OCI-LY1 (cell line): Measurements from ENCODE around the gene RCBTB1.

Experiments
- H2AFZ ChIP-seq: fragments of 200-600 bp; sonication (generic), shearing (Covaris generic); 2 replicates; pipeline ENCODE4 v1.6.0; 2014; ENCODE audit warnings: antibody characterized with exemption, mild to moderate bottlenecking, low read length
- H3F3A ChIP-seq: fragments of 200-600 bp; sonication (generic), shearing (Covaris generic); 2 replicates; pipeline ENCODE4 v1.6.0; 2014; ENCODE audit warnings: mild to moderate bottlenecking, antibody characterized with exemption, low read length, moderate library complexity; ENCODE audit not compliant: insufficient read depth
- H3K27ac ChIP-seq: fragments of 200-600 bp; sonication (generic); 2 replicates; pipeline ENCODE4 v1.5.1; 2014; ENCODE audit warnings: low read length, mixed run types, mild to moderate bottlenecking, low read depth; ENCODE audit not compliant: poor library complexity, severe bottlenecking
- H3K27me3 ChIP-seq: fragments of 200-600 bp; sonication (generic); 2 replicates; pipeline ENCODE4 v1.6.0; 2014; ENCODE audit warnings: antibody characterized with exemption, mild to moderate bottlenecking, low read length, moderate library complexity; ENCODE audit not compliant: insufficient read depth
- H3K36me3 ChIP-seq: fragments of 200-600 bp; sonication (generic); 2 replicates; pipeline ENCODE4 v1.6.1; 2014; ENCODE audit warnings: mild to moderate bottlenecking, antibody characterized with exemption, low read length, moderate library complexity, mixed read lengths; ENCODE audit not compliant: insufficient read depth
- H3K4me1 ChIP-seq: fragments of 200-600 bp; sonication (generic); 2 replicates; pipeline ENCODE4 v1.5.1; 2014; ENCODE audit warnings: mild to moderate bottlenecking, low read length, moderate library complexity; ENCODE audit not compliant: insufficient read depth, severe bottlenecking
- H3K4me2 ChIP-seq: fragments of 200-600 bp; sonication (generic), shearing (Covaris generic); 2 replicates; pipeline ENCODE4 v1.6.1; 2014; ENCODE audit warnings: low read length
- H3K4me3 ChIP-seq: fragments of 200-600 bp; sonication (generic); 2 replicates; pipeline ENCODE4 v1.5.1; 2014; ENCODE audit warnings: low read length, low read depth, mild to moderate bottlenecking, mixed read lengths; ENCODE audit not compliant: poor library complexity, severe bottlenecking
- H3K79me2 ChIP-seq: fragments of 200-600 bp; shearing (Covaris generic); 2 replicates; pipeline ENCODE4 v1.6.1; 2016; ENCODE audit warnings: mixed run types, low read length, mixed read lengths; ENCODE audit not compliant: insufficient read depth
- H3K9ac ChIP-seq: fragments of 200-600 bp; sonication (generic), shearing (Covaris generic); 2 replicates; pipeline ENCODE4 v1.6.1; 2014; ENCODE audit warnings: mild to moderate bottlenecking, low read length, mixed read lengths
- H3K9me2 ChIP-seq: fragments of 200-600 bp; sonication (generic), shearing (Covaris generic); 2 replicates; pipeline ENCODE4 v1.6.1; 2014; ENCODE audit warnings: low read depth, mild to moderate bottlenecking, low read length, mixed read lengths
- H3K9me3 ChIP-seq: fragments of 200-600 bp; shearing (Covaris generic); 2 replicates; pipeline ENCODE4 v1.6.1; 2014; ENCODE audit warnings: low read length, mixed read lengths
- H4K20me1 ChIP-seq: fragments of 200-600 bp; sonication (generic), shearing (Covaris generic); 2 replicates; pipeline ENCODE4 v1.6.0; 2016; ENCODE audit warnings: mild to moderate bottlenecking, low read length; ENCODE audit not compliant: insufficient read depth
- CTCF ChIP-seq: fragments of 200-600 bp; sonication (generic), shearing (Covaris generic); IDR thresholded peaks from 2 replicates; pipeline ENCODE4 v1.5.1; 2017; ENCODE audit warnings: mild to moderate bottlenecking, antibody characterized with exemption, low read length, moderate library complexity, mixed read lengths
- EZH2 ChIP-seq: fragments of 200-600 bp; sonication (generic), shearing (Covaris generic); IDR thresholded peaks from 2 replicates; pipeline ENCODE4 v1.8.0; 2017; ENCODE audit warnings: borderline replicate concordance, mixed run types, mild to moderate bottlenecking, antibody characterized with exemption, low read length, moderate library complexity, mixed read lengths

The RCBTB1 gene

GRCh38 chr13:49587311-49587847 lies 2.0 kb upstream of the RCBTB1 start:
- H3K79me2 ChIP-seq, result peaks cover 18% of the 10 kb centered on the region
- H3K36me3 ChIP-seq, result peaks cover 11% of the 10 kb centered on the region; the same call in 1 of the 2 replicates
- H4K20me1 ChIP-seq, result no peaks in the 10 kb centered on the region
- peaks cover 19% of the 10 kb centered on the region for H3K4me1 ChIP-seq
- H3K4me3 ChIP-seq, result no peak overlapping the region
- H3K9me3 ChIP-seq, result no peaks in the 10 kb centered on the region
- H3F3A ChIP-seq, result no peaks in the 10 kb centered on the region
- H3K27me3 ChIP-seq, result no peaks in the 10 kb centered on the region
- H3K9me2 ChIP-seq, result no peaks in the 10 kb centered on the region
- no peak overlapping the region for H3K9ac ChIP-seq
- H2AFZ ChIP-seq, result no peak overlapping the region
- no peak for TF ChIP-seq EZH2
- TF ChIP-seq CTCF, result no peak
- H3K4me2 ChIP-seq, result no peak overlapping the region
- H3K27ac ChIP-seq, result peak overlapping the region; percentile 26

GRCh38 chr13:49586717-49587116 lies 1.4 kb upstream of the RCBTB1 start:
- H3K4me3 ChIP-seq, result no peak overlapping the region
- TF ChIP-seq CTCF (no peak), EZH2 (no peak)
- H4K20me1 ChIP-seq, result no peaks in the 10 kb centered on the region
- peak overlapping the region; percentile 26 for H3K27ac ChIP-seq
- no peak overlapping the region for H2AFZ ChIP-seq
- H3K9ac ChIP-seq, result no peak overlapping the region
- H3F3A ChIP-seq, result no peaks in the 10 kb centered on the region
- H3K79me2 ChIP-seq, result peaks cover 18% of the 10 kb centered on the region
- H3K27me3 ChIP-seq, result no peaks in the 10 kb centered on the region
- H3K36me3 ChIP-seq, result peaks cover 13% of the 10 kb centered on the region; the same call in 1 of the 2 replicates
- H3K9me2 ChIP-seq, result no peaks in the 10 kb centered on the region
- H3K9me3 ChIP-seq, result no peaks in the 10 kb centered on the region
- H3K4me2 ChIP-seq, result no peak overlapping the region
- peaks cover 20% of the 10 kb centered on the region for H3K4me1 ChIP-seq

GRCh38 chr13:49584771-49585182 lies 581 bp downstream of the RCBTB1 start:
- H3K36me3 ChIP-seq, result peaks cover 31% of the 10 kb centered on the region; the same call in 1 of the 2 replicates
- peaks cover 29% of the 10 kb centered on the region for H3K4me1 ChIP-seq
- H2AFZ ChIP-seq, result no peak overlapping the region
- H3K79me2 ChIP-seq, result peaks cover 18% of the 10 kb centered on the region
- no peaks in the 10 kb centered on the region for H3K27me3 ChIP-seq
- H3K9me3 ChIP-seq, result no peaks in the 10 kb centered on the region
- peak overlapping the region; percentile 56 for H3K27ac ChIP-seq
- H3K9me2 ChIP-seq, result no peaks in the 10 kb centered on the region
- H3K9ac ChIP-seq, result peak overlapping the region; percentile 90
- TF ChIP-seq EZH2 (no peak), CTCF (no peak)
- H4K20me1 ChIP-seq, result no peaks in the 10 kb centered on the region
- peak overlapping the region; percentile 90 for H3K4me3 ChIP-seq
- no peaks in the 10 kb centered on the region for H3F3A ChIP-seq
- peak overlapping the region; percentile 84 for H3K4me2 ChIP-seq
